SK-N-SH (cell line): Measurements from ENCODE around the gene SNTG2.

Experiments
- CTCF ChIP-seq: fragments of 200-600 bp; sonication (generic); IDR thresholded peaks from 2 replicates; pipeline ENCODE4 v1.6.1; 2017; ENCODE audit warnings: antibody characterized with exemption, mild to moderate bottlenecking, moderate library complexity
- REST ChIP-seq: IDR thresholded peaks from 2 replicates; pipeline ENCODE4 v1.6.1; 2012; ENCODE audit warnings: mild to moderate bottlenecking, low read depth, low read length, moderate library complexity
- SIN3A ChIP-seq: IDR thresholded peaks from 2 replicates; pipeline ENCODE4 v1.6.1; 2012; ENCODE audit warnings: low read depth, mild to moderate bottlenecking, low read length, moderate library complexity, borderline replicate concordance
- YY1 ChIP-seq: IDR thresholded peaks from 2 replicates; pipeline ENCODE4 v1.4.0; 2012; ENCODE audit warnings: low read depth, mild to moderate bottlenecking

GRCh38 chr2:953408-953807 is 2.8 kb downstream of the SNTG2 start:
- no peak for TF ChIP-seq CTCF
- no peak for TF ChIP-seq YY1
- no peak for TF ChIP-seq REST
- TF ChIP-seq SIN3A, result no peak
